Ammon's horn (tissue), 1 donor: Measurements from ENCODE around the gene CD59.
"Not testable (repeated sequence)": the region's sequence is repeated elsewhere in the genome, so short reads cannot be mapped to it uniquely, and the experiment has no call there.

ENCODE experiments used
- DNase-seq: peaks from one replicate; pipeline ENCODE4 v3.0.0-alpha.2; 2016; ENCODE audit warnings: low spot score

CD59 gene

GRCh38 chr11:33692541-33692940, 43.7 kb downstream of the CD59 start:
- no peak for DNase-seq

DNA sequence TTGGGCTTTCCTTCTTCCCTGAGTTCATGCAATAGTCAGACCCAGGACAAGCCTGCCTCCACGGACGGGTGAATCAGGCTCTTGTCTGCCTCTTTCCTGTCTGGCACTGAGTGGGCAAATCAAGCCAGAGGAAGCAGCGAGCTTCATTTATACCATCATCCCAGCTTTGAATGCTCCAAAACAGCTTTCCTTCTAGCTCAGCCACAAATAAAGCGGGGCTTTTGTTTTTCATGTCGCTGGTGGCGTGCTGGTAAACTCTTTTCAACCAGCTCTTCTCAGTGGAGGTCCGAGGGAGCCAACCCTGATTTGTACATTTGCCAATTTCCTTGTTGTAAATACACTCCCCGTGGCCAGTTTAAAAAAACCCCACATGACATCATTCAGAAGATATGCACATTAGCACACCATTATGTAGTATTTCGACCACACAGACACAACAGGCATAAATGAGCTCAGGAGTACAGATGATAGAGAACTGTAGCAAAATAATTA, 44.2 kb downstream of the CD59 start:
- DNase-seq = peak; percentile 88

GRCh38 chr11:33691066-33691864, 45.0 kb downstream of the CD59 start:
- DNase-seq = no peak

- peak; percentile 84 for DNase-seq
These were observed 45.7 kb downstream of the CD59 start for GRCh38 chr11:33690290-33691065.

GRCh38 chr11:33689501-33689900, 46.7 kb downstream of the CD59 start:
- DNase-seq = no peak

DNA sequence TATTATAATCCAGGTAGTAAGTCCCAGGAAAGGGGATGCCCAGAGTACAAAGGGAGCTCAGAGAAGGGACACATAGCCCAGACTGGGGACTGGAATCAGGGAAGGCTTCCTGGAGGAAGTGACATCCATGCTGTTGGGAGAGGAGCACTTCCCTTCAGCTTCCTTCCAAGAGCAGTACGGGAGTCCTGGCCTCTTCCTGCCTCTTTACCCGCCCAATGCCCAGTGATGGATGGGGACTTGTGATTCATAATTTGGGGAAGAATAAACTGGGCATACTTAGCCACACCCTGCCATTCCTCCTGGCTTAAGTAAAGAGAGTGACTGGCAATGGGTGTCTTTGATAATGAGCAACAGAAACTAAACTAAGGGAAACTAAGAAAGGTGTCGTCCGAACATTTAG, 47.1 kb downstream of the CD59 start:
- DNase-seq = no peak

GRCh38 chr11:33687733-33688479, 48.3 kb downstream of the CD59 start:
- peak; percentile 84 for DNase-seq

GRCh38 chr11:33685082-33685481, 51.1 kb downstream of the CD59 start:
- DNase-seq = no peak

GRCh38 chr11:33684003-33684706, 52.1 kb downstream of the CD59 start:
- no peak for DNase-seq

GRCh38 chr11:33682446-33682845, 53.8 kb downstream of the CD59 start:
- no peak for DNase-seq

GRCh38 chr11:33682019-33682418, 54.2 kb downstream of the CD59 start:
- no peak for DNase-seq

DNA sequence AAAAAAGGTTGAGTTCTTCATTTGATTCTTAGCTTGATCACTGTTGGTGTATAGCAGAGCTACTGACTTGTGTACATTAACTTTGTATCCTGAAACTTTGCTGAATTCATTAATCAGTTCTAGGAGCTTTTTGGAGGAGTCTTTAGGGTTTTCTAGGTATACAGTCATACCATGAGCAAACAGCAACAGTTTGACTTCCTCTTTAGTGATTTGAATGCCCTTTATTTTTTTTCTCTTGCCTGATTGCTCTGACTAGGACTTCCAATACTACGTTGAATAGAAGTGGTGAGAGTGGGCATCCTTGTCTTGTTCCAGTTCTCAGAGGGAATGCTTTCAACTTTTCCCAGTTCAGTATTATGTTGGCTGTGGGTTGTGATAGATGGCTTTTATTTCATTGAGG, 57.6 kb downstream of the CD59 start:
- DNase-seq = not testable (repeated sequence)

GRCh38 chr11:33674035-33674814, 62.0 kb downstream of the CD59 start:
- DNase-seq = no peak

DNA sequence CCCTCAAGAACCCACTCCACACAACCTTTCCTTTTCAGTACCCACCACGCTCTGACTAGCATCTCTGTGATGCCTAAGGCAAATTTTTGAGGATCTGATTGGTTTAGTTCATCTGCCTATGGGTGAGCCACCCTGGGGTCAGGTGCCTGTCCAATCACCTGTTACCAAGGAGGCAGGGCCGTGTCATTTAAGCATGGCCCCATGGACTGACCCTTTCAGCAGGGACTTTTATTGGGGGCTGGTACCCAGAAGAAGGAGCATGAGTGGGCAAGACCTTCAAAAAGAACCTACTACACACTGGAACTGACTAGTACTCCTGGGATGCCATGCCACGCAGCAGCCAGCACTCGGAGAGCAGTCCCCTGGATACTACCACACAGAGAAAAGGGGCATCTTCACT, 64.0 kb downstream of the CD59 start:
- no peak for DNase-seq

DNA sequence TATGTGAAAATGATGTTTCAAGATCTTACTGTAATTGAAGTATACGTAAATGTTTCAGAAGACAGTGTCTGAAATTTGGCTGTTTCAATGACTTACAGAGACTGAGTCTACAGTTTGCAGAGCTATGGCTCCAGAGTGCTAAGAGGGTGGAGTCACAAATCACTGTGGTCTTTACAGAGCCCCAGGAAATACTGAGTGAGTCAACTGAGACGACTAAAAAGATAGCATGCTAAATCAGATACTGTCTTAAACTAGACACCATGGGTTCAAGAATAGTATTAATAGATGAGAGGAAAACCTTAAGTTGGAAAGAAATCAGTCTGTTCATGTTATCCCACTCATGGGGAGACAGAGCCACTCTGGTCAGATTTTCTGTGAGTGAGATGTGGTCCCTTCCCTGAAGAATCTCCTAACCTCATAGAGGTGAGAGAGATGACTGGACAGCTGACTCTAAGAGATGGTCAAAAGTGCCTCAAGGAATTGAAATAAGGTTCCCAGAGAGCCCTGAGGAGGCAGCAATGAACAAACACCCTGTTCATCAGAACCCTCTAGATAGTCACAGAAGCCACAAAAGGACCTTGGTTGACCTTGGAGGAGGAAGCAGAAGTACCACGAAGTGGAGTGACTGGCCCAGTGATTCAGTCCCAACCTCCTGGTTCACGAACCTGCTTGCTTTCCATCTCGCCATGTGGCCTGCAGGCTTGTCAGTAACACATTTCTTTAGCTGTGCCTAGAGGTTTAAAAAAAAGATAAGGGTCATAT, 65.8 kb downstream of the CD59 start:
- DNase-seq = no peak

- no peak for DNase-seq
These were observed 66.5 kb downstream of the CD59 start for GRCh38 chr11:33669598-33670249.

DNA sequence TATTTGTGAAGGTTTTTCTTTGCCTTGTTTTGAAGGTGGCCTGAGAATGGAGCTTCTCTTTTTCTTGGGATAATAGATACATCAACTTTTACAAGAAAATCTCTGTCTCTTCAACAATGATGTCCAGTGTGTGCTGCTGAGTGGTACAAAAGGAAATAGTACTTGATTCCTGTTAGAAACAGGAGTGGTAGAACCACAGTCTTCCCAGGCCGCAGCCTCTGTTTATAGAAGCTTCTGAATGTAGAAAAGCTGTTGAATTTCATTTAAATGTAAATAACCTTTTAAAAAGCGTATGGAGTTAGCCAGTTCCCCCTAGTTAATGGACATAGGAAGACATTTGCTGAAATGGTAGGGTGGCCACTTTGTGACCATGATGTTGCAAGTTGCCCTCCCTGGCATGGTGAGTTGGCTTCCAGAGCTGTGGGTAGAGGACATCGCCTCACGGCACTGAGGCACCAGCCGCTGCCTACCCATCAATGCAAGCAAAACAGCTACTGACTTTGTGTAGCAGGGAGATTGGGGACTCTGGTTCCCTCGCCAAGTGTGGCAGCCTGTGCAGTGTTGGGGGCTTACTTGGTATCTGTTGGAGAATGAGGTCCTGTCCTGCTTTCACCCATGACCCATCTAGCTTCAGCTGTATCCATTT, 67.1 kb downstream of the CD59 start:
- DNase-seq = no peak

GRCh38 chr11:33668468-33668825, 67.8 kb downstream of the CD59 start:
- DNase-seq = no peak

GRCh38 chr11:33667819-33668467, 68.3 kb downstream of the CD59 start:
- no peak for DNase-seq
